HUES6 (cell line): ENCODE results near the gene MEAK7.

Experiments used
- H3K27ac ChIP-seq: 2 replicates; pipeline ENCODE4 v1.7.0; 2013; ENCODE audit warnings: low read depth, mild to moderate bottlenecking, low read length, inconsistent platforms
- H3K27me3 ChIP-seq: 2 replicates; pipeline ENCODE4 v1.6.1; 2013; ENCODE audit warnings: low read length; ENCODE audit not compliant: control insufficient read depth, insufficient read depth
- H3K36me3 ChIP-seq: 2 replicates; pipeline ENCODE4 v1.6.1; 2013; ENCODE audit warnings: low read length; ENCODE audit not compliant: control insufficient read depth, insufficient read depth
- H3K4me1 ChIP-seq: 2 replicates; pipeline ENCODE4 v1.6.1; 2013; ENCODE audit warnings: low read length; ENCODE audit not compliant: control insufficient read depth, insufficient read depth
- H3K4me3 ChIP-seq: 2 replicates; pipeline ENCODE4 v1.5.1; 2013; ENCODE audit warnings: low read depth, low read length
- H3K9ac ChIP-seq: one replicate; pipeline ENCODE4 v1.6.1; 2013; ENCODE audit warnings: mild to moderate bottlenecking, low read length
- H3K9me3 ChIP-seq: 2 replicates; pipeline ENCODE4 v1.6.1; 2013; ENCODE audit warnings: low read depth, low read length; ENCODE audit not compliant: control insufficient read depth, insufficient read depth

MEAK7 gene

GRCh38 chr16:84462296-84463210, 41.9 kb downstream of the MEAK7 start:
- peaks cover 13% of the 10 kb centered on the region for H3K9me3 ChIP-seq
- H3K4me3 ChIP-seq = no peak overlapping the region
- H3K9ac ChIP-seq = no peak overlapping the region
- no peaks in the 10 kb centered on the region for H3K27me3 ChIP-seq
- no peak overlapping the region for H3K27ac ChIP-seq
- H3K36me3 ChIP-seq = peaks cover 14% of the 10 kb centered on the region
- no peaks in the 10 kb centered on the region for H3K4me1 ChIP-seq

DNA sequence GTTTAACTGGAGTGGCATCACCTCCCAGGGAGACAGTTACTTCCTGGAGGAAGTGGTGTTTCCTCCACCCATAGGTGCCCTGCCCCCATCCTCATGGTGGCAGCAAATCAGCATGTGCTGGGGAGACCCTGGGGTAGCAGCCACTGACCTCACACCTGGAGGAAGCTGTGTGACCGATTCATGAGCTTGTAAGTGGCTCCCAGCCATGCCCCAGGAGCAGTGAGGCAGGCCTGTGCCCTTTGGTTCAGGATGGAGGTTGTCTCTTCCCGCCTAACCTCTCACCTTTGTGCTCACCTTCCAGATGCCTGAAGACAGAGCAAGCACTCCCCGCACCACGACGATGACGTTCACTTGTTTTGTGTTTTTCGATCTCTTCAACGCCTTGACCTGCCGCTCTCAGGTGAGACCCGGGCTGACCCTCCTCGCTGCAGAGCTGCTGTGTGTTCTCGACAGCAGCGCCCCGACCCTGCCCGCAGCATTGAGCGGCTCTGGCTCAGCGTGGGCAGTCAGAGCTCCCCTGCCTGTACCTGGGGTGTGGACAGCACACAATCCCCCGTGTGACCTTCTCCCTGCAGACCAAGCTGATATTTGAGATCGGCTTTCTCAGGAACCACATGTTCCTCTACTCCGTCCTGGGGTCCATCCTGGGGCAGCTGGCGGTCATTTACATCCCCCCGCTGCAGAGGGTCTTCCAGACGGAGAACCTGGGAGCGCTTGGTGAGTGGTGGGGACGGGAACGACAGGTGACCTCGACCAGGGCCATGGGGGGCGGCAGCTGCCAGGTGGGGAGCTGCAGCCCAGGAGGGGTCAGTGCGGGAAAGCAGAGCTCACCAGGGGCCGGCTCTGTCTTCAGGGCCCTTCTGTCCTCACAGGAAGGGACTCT, 42.8 kb downstream of the MEAK7 start:
- no peaks in the 10 kb centered on the region for H3K4me1 ChIP-seq
- H3K9ac ChIP-seq = no peak overlapping the region
- H3K27ac ChIP-seq = no peak overlapping the region
- H3K9me3 ChIP-seq = peaks cover 5% of the 10 kb centered on the region; the same call in 1 of the 2 replicates
- no peak overlapping the region for H3K4me3 ChIP-seq
- peaks cover 5% of the 10 kb centered on the region for H3K36me3 ChIP-seq
- H3K27me3 ChIP-seq = no peaks in the 10 kb centered on the region

DNA sequence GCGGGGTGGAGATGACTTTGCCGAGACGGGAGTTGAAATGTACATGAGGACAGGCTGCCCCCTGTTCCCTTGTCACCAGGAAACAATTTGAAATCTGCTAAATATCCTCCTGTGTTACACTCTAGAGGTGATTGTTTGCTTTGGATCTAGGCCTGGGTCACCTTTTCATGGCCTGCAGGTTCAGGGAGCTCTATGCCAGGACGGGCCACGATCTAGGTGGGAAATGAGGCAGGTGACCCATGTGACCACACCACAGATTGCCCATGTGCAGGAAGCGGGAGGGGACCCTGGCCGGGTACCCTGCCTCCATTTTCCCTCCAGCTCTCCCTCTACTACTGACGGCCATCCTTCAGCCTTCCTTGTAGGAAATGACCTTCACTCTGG, 43.4 kb downstream of the MEAK7 start:
- Histone ChIP-seq H3K9me3 (no peaks in the 10 kb centered on the region), H3K27me3 (no peaks in the 10 kb centered on the region), H3K36me3 (peaks cover 3% of the 10 kb centered on the region), H3K4me1 (no peaks in the 10 kb centered on the region), H3K4me3 (no peak overlapping the region), H3K9ac (no peak overlapping the region), H3K27ac (no peak overlapping the region)

GRCh38 chr16:84460406-84461028, 43.9 kb downstream of the MEAK7 start:
- H3K9me3 ChIP-seq = no peaks in the 10 kb centered on the region
- no peak overlapping the region for H3K4me3 ChIP-seq
- H3K36me3 ChIP-seq = peaks cover 3% of the 10 kb centered on the region
- no peak overlapping the region for H3K9ac ChIP-seq
- no peaks in the 10 kb centered on the region for H3K4me1 ChIP-seq
- no peak overlapping the region for H3K27ac ChIP-seq
- no peaks in the 10 kb centered on the region for H3K27me3 ChIP-seq

GRCh38 chr16:84459941-84460405, 44.5 kb downstream of the MEAK7 start:
- no peak overlapping the region for H3K4me3 ChIP-seq
- H3K27ac ChIP-seq = no peak overlapping the region
- no peaks in the 10 kb centered on the region for H3K4me1 ChIP-seq
- H3K36me3 ChIP-seq = peaks cover 3% of the 10 kb centered on the region
- H3K9ac ChIP-seq = no peak overlapping the region
- no peaks in the 10 kb centered on the region for H3K9me3 ChIP-seq
- no peaks in the 10 kb centered on the region for H3K27me3 ChIP-seq

- Histone ChIP-seq H3K27me3 (no peaks in the 10 kb centered on the region), H3K27ac (no peak overlapping the region), H3K36me3 (peaks cover 3% of the 10 kb centered on the region), H3K4me1 (no peaks in the 10 kb centered on the region), H3K9me3 (no peaks in the 10 kb centered on the region), H3K4me3 (no peak overlapping the region), H3K9ac (no peak overlapping the region)
Measured at GRCh38 chr16:84459533-84459894, 44.9 kb downstream of the MEAK7 start.

DNA sequence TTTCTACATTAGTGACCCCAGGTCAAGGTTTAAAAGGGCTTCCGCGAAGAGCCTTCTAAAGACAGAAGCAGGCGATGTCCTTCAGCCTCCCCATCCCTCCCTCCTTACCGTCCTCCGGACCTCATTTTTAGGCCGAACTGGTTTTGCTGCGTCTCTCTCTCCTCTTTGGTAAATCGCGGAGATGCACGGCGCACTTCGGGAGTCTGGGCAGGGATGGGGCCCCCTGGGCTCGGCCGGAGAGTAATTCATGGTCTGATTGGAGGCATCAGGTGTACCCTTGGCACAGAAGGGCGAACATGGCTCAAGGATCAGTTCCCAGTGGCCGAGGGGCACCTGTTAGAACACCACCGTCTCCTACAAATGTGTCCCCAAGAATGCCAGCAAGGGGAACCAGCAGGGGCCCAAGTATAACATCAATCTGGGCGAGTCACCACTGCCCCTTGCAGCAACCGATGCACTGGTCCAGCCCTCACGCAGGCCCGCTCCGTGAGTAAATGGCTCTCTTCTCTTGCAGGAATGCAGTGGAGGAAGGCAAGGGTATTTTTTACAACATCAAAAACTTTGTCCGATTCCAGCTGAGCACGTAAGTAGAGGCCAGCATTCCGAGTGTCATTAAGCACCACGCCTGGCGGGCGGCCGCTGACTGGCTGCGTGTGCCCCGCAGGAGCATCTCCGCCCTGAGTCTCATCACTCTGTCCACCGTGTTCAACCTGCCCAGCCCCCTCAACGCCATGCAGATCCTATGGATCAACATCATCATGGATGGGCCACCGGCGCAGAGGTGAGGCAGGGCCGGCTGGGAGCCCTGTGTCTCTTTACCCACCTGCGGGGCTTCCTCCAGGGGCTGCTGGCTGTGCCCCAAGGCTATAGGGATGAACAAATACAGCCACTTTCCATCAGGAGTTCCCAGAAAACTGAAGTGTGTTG, 45.6 kb downstream of the MEAK7 start:
- Histone ChIP-seq H3K27ac (no peak overlapping the region), H3K27me3 (no peaks in the 10 kb centered on the region)

GRCh38 chr16:84455031-84455430, 49.4 kb downstream of the MEAK7 start:
- Histone ChIP-seq H3K36me3 (no peaks in the 10 kb centered on the region), H3K4me3 (no peak overlapping the region), H3K9ac (no peak overlapping the region), H3K27me3 (no peaks in the 10 kb centered on the region), H3K27ac (no peak overlapping the region), H3K4me1 (no peaks in the 10 kb centered on the region), H3K9me3 (no peaks in the 10 kb centered on the region)

More for the DNA sequence above, 45.6 kb downstream of the MEAK7 start:
- no peaks in the 10 kb centered on the region for H3K9me3 ChIP-seq
- H3K36me3 ChIP-seq = peaks cover 3% of the 10 kb centered on the region
- H3K4me1 ChIP-seq = no peaks in the 10 kb centered on the region
- H3K9ac ChIP-seq = no peak overlapping the region
- no peak overlapping the region for H3K4me3 ChIP-seq
